A549 (cell line): ENCODE measurements around the gene ABCA5.

ENCODE experiments used
- CEBPB ChIP-seq, 2 experiments: fragments of >200 bp in 1 of 2; sonication (Bioruptor Twin) in 1 of 2; formaldehyde crosslinking in 1 of 2; IDR thresholded peaks; 2 replicates each; pipeline ENCODE4 v1.6.1; 2012 to 2016
- EP300 ChIP-seq, 2 experiments: fragments of >200 bp; sonication (Bioruptor Twin); formaldehyde crosslinking; IDR thresholded peaks; 2 replicates in 1 of 2; 3 replicates in 1 of 2; pipeline ENCODE4 v1.6.1; 2016 to 2017
- ESRRA ChIP-seq: fragments of 150-350 bp; IDR thresholded peaks from 2 replicates; pipeline ENCODE4 v1.6.1; 2014; ENCODE audit warnings: mild to moderate bottlenecking, low read length, borderline replicate concordance
- JUNB ChIP-seq: fragments of >200 bp; sonication (Bioruptor Twin); formaldehyde crosslinking; IDR thresholded peaks from 2 replicates; pipeline ENCODE4 v1.6.1; 2016
- POLR2A ChIP-seq: IDR thresholded peaks from 2 replicates; pipeline ENCODE4 v1.6.1; 2012; ENCODE audit warnings: mild to moderate bottlenecking, low read length
- RAD21 ChIP-seq, 2 experiments: fragments of >200 bp in 1 of 2; sonication (Bioruptor Twin) in 1 of 2; formaldehyde crosslinking in 1 of 2; IDR thresholded peaks in 1 of 2; conservative IDR thresholded peaks in 1 of 2; 2 replicates in 1 of 2; 3 replicates in 1 of 2; pipeline ENCODE4 v1.6.1; 2012 to 2018; ENCODE audit warnings: inconsistent platforms in 1 of 2
- TP53 ChIP-seq: fragments of 250-450 bp; sonication (Bioruptor Pico); IDR thresholded peaks from 2 replicates; pipeline ENCODE4 v1.5.0; 2021; ENCODE audit warnings: mild to moderate bottlenecking, moderate library complexity
- ZNF302 ChIP-seq: fragments of 250-450 bp; sonication (Bioruptor Pico); IDR thresholded peaks from 2 replicates; pipeline ENCODE4 v1.9.0; 2021; ENCODE audit warnings: inconsistent platforms, mild to moderate bottlenecking, moderate library complexity
- TF ChIP-seq, protein P1 (sequence below): fragments of >200 bp; sonication (Bioruptor Twin); formaldehyde crosslinking; IDR thresholded peaks from 3 replicates; pipeline ENCODE4 v1.5.1; 2016
- TF ChIP-seq, protein P2 (sequence below): IDR thresholded peaks from 2 replicates; pipeline ENCODE4 v1.6.1; 2012

GRCh38 chr17:69235338-69236058 is 91.4 kb downstream of the ABCA5 start:
- no peak for TF ChIP-seq POLR2A
- peak; percentile 96 to 97 for TF ChIP-seq RAD21 (conservative IDR thresholded peaks at IDR 0.05 in 1 of 2, IDR thresholded peaks at IDR 0.05 in 1 of 2)
- TF ChIP-seq EP300 (IDR thresholded peaks at IDR 0.05), result no peak
- TF ChIP-seq, protein P1, sequence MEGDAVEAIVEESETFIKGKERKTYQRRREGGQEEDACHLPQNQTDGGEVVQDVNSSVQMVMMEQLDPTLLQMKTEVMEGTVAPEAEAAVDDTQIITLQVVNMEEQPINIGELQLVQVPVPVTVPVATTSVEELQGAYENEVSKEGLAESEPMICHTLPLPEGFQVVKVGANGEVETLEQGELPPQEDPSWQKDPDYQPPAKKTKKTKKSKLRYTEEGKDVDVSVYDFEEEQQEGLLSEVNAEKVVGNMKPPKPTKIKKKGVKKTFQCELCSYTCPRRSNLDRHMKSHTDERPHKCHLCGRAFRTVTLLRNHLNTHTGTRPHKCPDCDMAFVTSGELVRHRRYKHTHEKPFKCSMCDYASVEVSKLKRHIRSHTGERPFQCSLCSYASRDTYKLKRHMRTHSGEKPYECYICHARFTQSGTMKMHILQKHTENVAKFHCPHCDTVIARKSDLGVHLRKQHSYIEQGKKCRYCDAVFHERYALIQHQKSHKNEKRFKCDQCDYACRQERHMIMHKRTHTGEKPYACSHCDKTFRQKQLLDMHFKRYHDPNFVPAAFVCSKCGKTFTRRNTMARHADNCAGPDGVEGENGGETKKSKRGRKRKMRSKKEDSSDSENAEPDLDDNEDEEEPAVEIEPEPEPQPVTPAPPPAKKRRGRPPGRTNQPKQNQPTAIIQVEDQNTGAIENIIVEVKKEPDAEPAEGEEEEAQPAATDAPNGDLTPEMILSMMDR, result peak; percentile 98
- no peak for TF ChIP-seq JUNB
- no peak for TF ChIP-seq TP53 (CRISPR knock-in tag)
- TF ChIP-seq CEBPB (IDR thresholded peaks at IDR 0.05), result no peak
- TF ChIP-seq ZNF302 (CRISPR knock-in tag), result no peak
- TF ChIP-seq, protein P2, sequence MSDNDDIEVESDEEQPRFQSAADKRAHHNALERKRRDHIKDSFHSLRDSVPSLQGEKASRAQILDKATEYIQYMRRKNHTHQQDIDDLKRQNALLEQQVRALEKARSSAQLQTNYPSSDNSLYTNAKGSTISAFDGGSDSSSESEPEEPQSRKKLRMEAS, result no peak
- no peak for TF ChIP-seq ESRRA
